ENCODE measurements around the gene ERC2.

GRCh38 chr3:55782807-55783206 is 685.5 kb downstream of the ERC2 start:
- TF ChIP-seq CTCF (CRISPR knock-in tag; IDR thresholded peaks at IDR 0.05) (no peak), PBX2 (CRISPR knock-in tag; IDR thresholded peaks at IDR 0.05) (no peak), NCOA2 (CRISPR knock-in tag; IDR thresholded peaks at IDR 0.05) (no peak), CREM (IDR thresholded peaks at IDR 0.05) (no peak), CREM (CRISPR knock-in tag; IDR thresholded peaks at IDR 0.05) (no peak), EZH2 (conservative IDR thresholded peaks at IDR 0.05; ENCODE audit: low read depth, low read length) (no peak), SNRNP70 (IDR thresholded peaks at IDR 0.05; ENCODE audit: low read depth, low read length) (no peak), MAX (IDR thresholded peaks at IDR 0.05) (no peak), SMC3 (IDR thresholded peaks at IDR 0.05; ENCODE audit: low read length) (no peak), ZNF234 (CRISPR knock-in tag; conservative IDR thresholded peaks at IDR 0.05) (no peak), JUN (CRISPR knock-in tag; IDR thresholded peaks at IDR 0.05) (no peak), TCF7 (IDR thresholded peaks at IDR 0.05; ENCODE audit: low read depth) (no peak), NBN (conservative IDR thresholded peaks at IDR 0.05) (no peak)
